HEK293 (cell line): ENCODE data around the gene NCKAP5.

ENCODE experiments used
- CTCF ChIP-seq: fragments of 450-650 bp; formaldehyde crosslinking; IDR thresholded peaks from 2 replicates; pipeline ENCODE4 v1.5.1; 2016; ENCODE audit warnings: missing biosample characterization, missing genetic modification characterization
- EGR2 ChIP-seq: fragments of 450-650 bp; formaldehyde crosslinking; IDR thresholded peaks from 2 replicates; pipeline ENCODE4 v1.5.1; 2016; ENCODE audit warnings: low read depth, missing biosample characterization, missing genetic modification characterization
- HOXC10 ChIP-seq: sonication (generic); formaldehyde crosslinking; IDR thresholded peaks from 2 replicates; pipeline ENCODE4 v1.8.1; 2023; ENCODE audit warnings: mild to moderate bottlenecking, missing genetic modification reagents
- KLF16 ChIP-seq: fragments of 450-650 bp; formaldehyde crosslinking; IDR thresholded peaks from 2 replicates; pipeline ENCODE4 v1.5.1; 2017; ENCODE audit warnings: missing biosample characterization, missing genetic modification characterization
- KLF7 ChIP-seq: fragments of 450-650 bp; formaldehyde crosslinking; IDR thresholded peaks from 2 replicates; pipeline ENCODE4 v1.5.1; 2016; ENCODE audit warnings: missing biosample characterization, missing genetic modification characterization, borderline replicate concordance
- PRDM10 ChIP-seq: fragments of 450-650 bp; formaldehyde crosslinking; IDR thresholded peaks from 2 replicates; pipeline ENCODE4 v1.5.1; 2016; ENCODE audit warnings: missing biosample characterization, missing genetic modification characterization
- REST ChIP-seq: fragments of 450-650 bp; formaldehyde crosslinking; IDR thresholded peaks from 2 replicates; pipeline ENCODE4 v1.5.1; 2016; ENCODE audit warnings: missing biosample characterization, missing genetic modification characterization
- ZNF274 ChIP-seq, 2 experiments: fragments of 200-500 bp in 1 of 2; fragments of 450-650 bp in 1 of 2; sonication (Bioruptor generic) in 1 of 2; formaldehyde crosslinking in 1 of 2; IDR thresholded peaks; 2 replicates each; pipeline versions ENCODE4 v1.5.1 to v1.6.1; 2014 to 2016; ENCODE audit warnings: borderline replicate concordance in 1 of 2, inconsistent platforms in 1 of 2, low read length in 1 of 2, missing biosample characterization in 1 of 2, missing genetic modification characterization in 1 of 2
- ZNF416 ChIP-seq: fragments of 450-650 bp; formaldehyde crosslinking; IDR thresholded peaks from 2 replicates; pipeline ENCODE4 v1.5.1; 2016; ENCODE audit warnings: missing biosample characterization, missing genetic modification characterization
- ZNF624 ChIP-seq: fragments of 450-650 bp; formaldehyde crosslinking; IDR thresholded peaks from 2 replicates; pipeline ENCODE4 v1.5.1; 2017; ENCODE audit warnings: missing biosample characterization, missing genetic modification characterization
- TF ChIP-seq, protein P1 (sequence below): fragments of 450-650 bp; formaldehyde crosslinking; IDR thresholded peaks from 2 replicates; pipeline ENCODE4 v1.5.1; 2017; ENCODE audit warnings: missing biosample characterization, mild to moderate bottlenecking, missing genetic modification characterization, moderate library complexity

DNA sequence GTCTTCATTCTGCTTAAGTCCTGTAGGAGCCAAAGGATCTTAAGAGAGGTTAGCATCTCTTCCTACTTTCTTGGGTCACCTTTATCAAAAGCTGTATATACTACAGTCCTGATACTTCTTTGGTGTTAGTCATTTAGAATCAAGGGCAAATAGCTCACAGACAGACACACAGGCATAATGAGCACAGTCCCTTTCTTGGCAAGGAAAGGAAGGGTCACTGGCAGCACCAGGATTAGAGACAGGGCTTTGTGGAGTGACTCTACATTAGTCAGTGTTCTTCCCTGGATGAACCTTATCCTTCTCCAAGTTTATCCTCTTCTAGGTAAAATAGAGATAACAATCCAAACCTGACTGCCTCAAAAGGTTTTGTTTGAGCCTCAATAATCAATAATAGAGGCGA, 40.0 kb upstream of the NCKAP5 start:
- no peak for TF ChIP-seq CTCF
- TF ChIP-seq EGR2 (tag by site-specific recombination), result no peak
- no peak for TF ChIP-seq HOXC10 (CRISPR knock-in tag)
- TF ChIP-seq, protein P1, sequence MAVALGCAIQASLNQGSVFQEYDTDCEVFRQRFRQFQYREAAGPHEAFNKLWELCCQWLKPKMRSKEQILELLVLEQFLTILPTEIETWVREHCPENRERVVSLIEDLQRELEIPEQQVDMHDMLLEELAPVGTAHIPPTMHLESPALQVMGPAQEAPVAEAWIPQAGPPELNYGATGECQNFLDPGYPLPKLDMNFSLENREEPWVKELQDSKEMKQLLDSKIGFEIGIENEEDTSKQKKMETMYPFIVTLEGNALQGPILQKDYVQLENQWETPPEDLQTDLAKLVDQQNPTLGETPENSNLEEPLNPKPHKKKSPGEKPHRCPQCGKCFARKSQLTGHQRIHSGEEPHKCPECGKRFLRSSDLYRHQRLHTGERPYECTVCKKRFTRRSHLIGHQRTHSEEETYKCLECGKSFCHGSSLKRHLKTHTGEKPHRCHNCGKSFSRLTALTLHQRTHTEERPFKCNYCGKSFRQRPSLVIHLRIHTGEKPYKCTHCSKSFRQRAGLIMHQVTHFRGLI, result no peak
- TF ChIP-seq ZNF624 (tag by site-specific recombination), result no peak
- no peak for TF ChIP-seq PRDM10 (tag by site-specific recombination)
- no peak for TF ChIP-seq ZNF274 (IDR thresholded peaks at IDR 0.05; ENCODE audit: low read length)
- TF ChIP-seq ZNF274 (tag by site-specific recombination; IDR thresholded peaks at IDR 0.05; ENCODE audit: borderline replicate concordance), result no peak
- no peak for TF ChIP-seq ZNF416
- TF ChIP-seq KLF7 (tag by site-specific recombination), result no peak
- TF ChIP-seq KLF16 (tag by site-specific recombination), result no peak
- TF ChIP-seq REST (tag by site-specific recombination), result no peak
